KMS-11 (cell line): ENCODE data around the gene PEX11B.

Source experiments
- H2AFZ ChIP-seq: fragments of 200-600 bp; sonication (generic); 2 replicates; pipeline ENCODE4 v1.6.1; 2016; ENCODE audit warnings: antibody characterized with exemption, mixed run types, low read depth
- H3K27ac ChIP-seq: fragments of 200-600 bp; sonication (generic); 2 replicates; pipeline ENCODE4 v1.6.1; 2016; ENCODE audit warnings: mild to moderate bottlenecking, mixed run types
- H3K27me3 ChIP-seq: fragments of 200-600 bp; sonication (generic); 2 replicates; pipeline ENCODE4 v1.6.1; 2017; ENCODE audit warnings: mild to moderate bottlenecking, low read depth, mixed run types, moderate library complexity; ENCODE audit not compliant: insufficient read depth
- H3K36me3 ChIP-seq: fragments of 200-600 bp; sonication (generic); 2 replicates; pipeline ENCODE4 v1.6.1; 2017; ENCODE audit warnings: mild to moderate bottlenecking, mixed run types; ENCODE audit not compliant: insufficient read depth
- H3K4me1 ChIP-seq: fragments of 200-600 bp; sonication (generic); 2 replicates; pipeline ENCODE4 v1.6.1; 2016; ENCODE audit warnings: mild to moderate bottlenecking, low read depth, mixed run types; ENCODE audit not compliant: poor library complexity, severe bottlenecking
- H3K4me2 ChIP-seq: fragments of 200-600 bp; sonication (generic); 2 replicates; pipeline ENCODE4 v1.7.0; 2016; ENCODE audit warnings: mild to moderate bottlenecking, mixed run types
- H3K4me3 ChIP-seq: fragments of 200-600 bp; sonication (generic); IDR thresholded peaks from 2 replicates; pipeline ENCODE4 v1.6.1; 2017; ENCODE audit warnings: low read depth, low read length, mixed read lengths; ENCODE audit not compliant: insufficient read depth
- H3K79me2 ChIP-seq: fragments of 200-600 bp; sonication (generic); 2 replicates; pipeline ENCODE4 v1.6.1; 2016; ENCODE audit warnings: low read depth, mixed run types; ENCODE audit not compliant: insufficient read depth
- H3K9ac ChIP-seq: fragments of 200-600 bp; sonication (generic); 2 replicates; pipeline ENCODE4 v1.6.1; 2016; ENCODE audit warnings: mild to moderate bottlenecking, mixed run types
- H4K20me1 ChIP-seq: fragments of 200-600 bp; sonication (generic); 2 replicates; pipeline ENCODE4 v1.6.1; 2016; ENCODE audit warnings: mild to moderate bottlenecking, mixed run types; ENCODE audit not compliant: insufficient read depth
- CTCF ChIP-seq: fragments of 200-600 bp; sonication (generic); conservative IDR thresholded peaks from 2 replicates; pipeline ENCODE4 v1.6.1; 2017; ENCODE audit warnings: low read depth, mild to moderate bottlenecking, antibody characterized with exemption, low read length, moderate library complexity, mixed read lengths

Gene PEX11B

DNA sequence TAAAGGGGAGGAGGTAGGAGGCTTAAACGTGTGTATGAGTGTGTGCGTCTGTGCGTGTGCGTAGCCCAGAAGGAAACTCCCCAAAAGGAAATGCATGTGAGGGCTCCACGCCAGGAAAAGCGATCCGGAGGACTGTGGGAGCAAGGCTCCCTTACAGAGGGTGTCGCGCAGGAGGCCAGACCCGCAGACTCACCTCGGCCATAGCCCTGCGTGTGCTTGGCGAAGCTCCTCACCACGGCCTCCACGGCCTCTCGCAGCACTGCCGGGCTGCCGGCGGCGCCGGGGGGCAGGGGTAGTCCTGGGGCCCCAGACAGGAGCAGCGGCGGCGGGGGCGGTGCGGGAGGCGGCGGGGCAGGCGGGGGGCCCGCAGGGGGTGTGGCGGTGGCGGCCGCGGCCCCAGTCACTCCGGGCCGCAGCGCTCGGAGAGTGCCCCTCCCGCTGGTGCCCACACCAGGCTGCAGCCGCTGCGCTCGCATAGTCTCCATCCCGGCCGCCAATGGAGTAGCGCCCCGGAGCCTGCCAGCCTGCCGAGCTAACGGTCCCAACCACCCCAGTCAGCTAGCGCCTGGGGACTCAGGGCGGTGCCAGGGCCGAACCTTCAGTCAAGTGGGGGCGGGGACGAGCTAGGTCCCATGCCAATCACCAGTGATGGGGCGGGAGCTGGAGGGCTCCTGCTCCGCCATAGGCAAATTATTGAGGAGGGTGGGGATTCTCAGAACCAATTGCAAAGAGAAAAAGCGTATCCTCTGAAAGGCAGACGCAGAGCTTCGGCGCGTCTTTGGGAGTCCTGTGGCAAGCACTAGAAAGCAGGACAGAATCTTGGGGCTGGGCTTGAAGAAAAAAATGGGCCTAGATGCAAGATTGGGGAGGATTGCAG, 39.2 kb upstream of the PEX11B start, which contains the start of gene LIX1L:
TSS of gene LIX1L (minus strand) at position 575 of the 877 bp plus-strand sequence. CDS start at position 485, 90 bp downstream.
- H4K20me1 ChIP-seq, result no peaks in the 10 kb centered on the region
- H3K4me1 ChIP-seq, result peaks cover 28% of the 10 kb centered on the region
- no peak for TF ChIP-seq CTCF
- H2AFZ ChIP-seq, result peak within 1 kb of the TSS; percentile 63
- peak within 1 kb of the TSS; percentile 94 for H3K4me3 ChIP-seq
- peak within 1 kb of the TSS; percentile 50 for H3K27ac ChIP-seq
- H3K79me2 ChIP-seq, result peaks cover 4% of the 10 kb centered on the region; the same call in 1 of the 2 replicates
- peak within 1 kb of the TSS; percentile 65 for H3K9ac ChIP-seq
- no peaks in the 10 kb centered on the region for H3K27me3 ChIP-seq
- peak within 1 kb of the TSS; percentile 77 for H3K4me2 ChIP-seq
- no peaks in the 10 kb centered on the region for H3K36me3 ChIP-seq

DNA sequence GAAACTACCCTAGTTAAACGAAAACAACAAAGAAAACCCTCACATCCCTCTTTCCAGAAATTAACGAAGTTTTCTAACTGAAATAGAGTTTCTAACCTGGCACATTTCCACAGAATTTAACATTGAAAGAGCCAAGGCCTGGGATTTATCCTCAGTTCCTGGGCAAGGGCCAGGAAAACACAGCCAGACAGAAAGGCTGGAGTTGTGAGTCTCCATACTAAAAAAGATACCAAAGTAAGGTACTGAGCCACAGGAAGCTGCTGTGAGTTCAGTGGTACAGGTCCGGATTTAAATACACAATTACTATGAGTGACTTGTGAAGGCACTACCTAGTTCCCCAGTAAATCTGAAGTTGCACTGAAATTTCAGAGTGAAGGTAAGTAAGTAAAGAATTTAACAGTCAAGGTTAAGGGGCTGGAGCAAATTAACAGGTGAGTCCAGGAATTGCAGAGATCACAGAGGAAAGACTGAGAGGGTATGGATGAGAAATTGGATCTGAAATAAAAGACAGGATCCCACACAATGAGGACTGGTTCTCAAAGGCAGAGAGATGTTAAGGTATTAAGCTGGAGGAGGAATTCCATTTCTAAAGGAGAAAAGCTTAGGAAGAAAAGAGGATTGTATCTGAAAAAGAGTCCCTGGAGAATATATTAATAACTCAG, 38.4 kb upstream of the PEX11B start:
- H3K27ac ChIP-seq, result peak overlapping the region; percentile 50
- peaks cover 4% of the 10 kb centered on the region; the same call in 1 of the 2 replicates for H3K79me2 ChIP-seq
- H3K27me3 ChIP-seq, result no peaks in the 10 kb centered on the region
- peaks cover 28% of the 10 kb centered on the region for H3K4me1 ChIP-seq
- no peak for TF ChIP-seq CTCF
- peak overlapping the region; percentile 77 for H3K4me2 ChIP-seq
- peak overlapping the region; percentile 94 for H3K4me3 ChIP-seq
- no peaks in the 10 kb centered on the region for H3K36me3 ChIP-seq
- peak overlapping the region; percentile 65 for H3K9ac ChIP-seq
- peak overlapping the region; percentile 63 for H2AFZ ChIP-seq
- no peaks in the 10 kb centered on the region for H4K20me1 ChIP-seq

GRCh38 chr1:145956361-145956760, 37.8 kb upstream of the PEX11B start:
- Histone ChIP-seq H3K4me1 (peaks cover 28% of the 10 kb centered on the region), H3K27me3 (no peaks in the 10 kb centered on the region), H3K79me2 (peaks cover 4% of the 10 kb centered on the region; the same call in 1 of the 2 replicates), H3K9ac (0 out of 2 replicates have a peak overlapping the region, but pooled peaks have one; percentile 65), H3K36me3 (no peaks in the 10 kb centered on the region), H3K27ac (no peak overlapping the region), H3K4me3 (no peak overlapping the region), H3K4me2 (peak overlapping the region; percentile 77), H4K20me1 (no peaks in the 10 kb centered on the region), H2AFZ (peak overlapping the region; percentile 63; the same call in 1 of the 2 replicates)
- TF ChIP-seq CTCF, result no peak

DNA sequence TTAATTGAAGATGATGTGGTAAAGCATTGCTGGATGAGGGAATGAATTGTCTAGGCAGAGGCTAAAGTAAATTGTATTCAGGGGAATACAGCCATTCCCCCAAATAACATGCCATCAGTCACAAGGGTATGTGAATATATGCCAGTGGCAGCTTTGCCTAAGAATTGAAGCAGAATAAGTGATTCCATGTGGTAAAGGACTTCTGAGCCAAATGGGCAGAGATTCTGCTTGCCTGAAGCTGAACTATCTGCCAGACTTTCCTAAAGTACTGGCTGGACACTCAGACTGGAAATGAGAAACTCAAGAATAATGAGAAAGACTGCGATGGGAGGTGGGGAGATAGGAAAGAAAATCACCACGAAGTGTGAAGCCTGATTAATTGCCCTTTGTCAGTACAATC, 36.9 kb upstream of the PEX11B start:
- H3K27ac ChIP-seq, result no peak overlapping the region
- H3K4me1 ChIP-seq, result peaks cover 28% of the 10 kb centered on the region
- H3K79me2 ChIP-seq, result peaks cover 4% of the 10 kb centered on the region; the same call in 1 of the 2 replicates
- peak overlapping the region; percentile 77; the same call in 1 of the 2 replicates for H3K4me2 ChIP-seq
- no peak for TF ChIP-seq CTCF
- H3K4me3 ChIP-seq, result no peak overlapping the region
- H4K20me1 ChIP-seq, result no peaks in the 10 kb centered on the region
- H2AFZ ChIP-seq, result no peak overlapping the region
- no peak overlapping the region for H3K9ac ChIP-seq
- no peaks in the 10 kb centered on the region for H3K36me3 ChIP-seq
- H3K27me3 ChIP-seq, result no peaks in the 10 kb centered on the region
